Panc1 (cell line): ENCODE data around the gene TRPM1. TPM values are rescaled to one million over a fixed set of nuclear protein-coding genes. Genes with fewer than 3 reads are reported as not detected.

Experiments used
- ATAC-seq: fragments of 200-7000 bp; cut with Tn5 transposase; 2 replicates; pipeline ENCODE4 v1.9.1; 2020; ENCODE audit warnings: mild to moderate bottlenecking, moderate library complexity
- BruUV-seq: library from RNA; stranded (reverse); fragments of 400-500 nt; replicated peaks from 2 replicates; lab custom pipeline; 2021; lab: Mats Ljungman, UMichigan
- CTCF ChIA-PET: fragments of 300-600 bp; sonication (Branson Sonifier 250); formaldehyde crosslinking; loops from one replicate; lab custom pipeline; 2022; ENCODE audit warnings: antibody characterized with exemption; lab: Charles Lee
- POLR2A ChIA-PET: fragments of 300-600 bp; sonication (Branson Sonifier 250); formaldehyde crosslinking; loops from one replicate; lab custom pipeline; 2022; ENCODE audit warnings: antibody characterized with exemption; lab: Charles Lee
- DNase-seq: peaks from one replicate; pipeline ENCODE4 v3.0.0-alpha.2; 2010; ENCODE audit warnings: low read depth, low spot score
- H3K27ac ChIP-seq: 2 replicates; pipeline ENCODE4 v1.5.1; 2011; ENCODE audit warnings: mild to moderate bottlenecking, low read length, inconsistent platforms
- H3K27me3 ChIP-seq: fragments of 200-500 bp; sonication (Bioruptor generic); 2 replicates; pipeline ENCODE4 v1.6.0; 2014; ENCODE audit warnings: low read length, inconsistent platforms; ENCODE audit not compliant: control insufficient read depth, insufficient read depth
- H3K36me3 ChIP-seq: fragments of 200-500 bp; sonication (Bioruptor generic); 2 replicates; pipeline ENCODE4 v1.5.1; 2014; ENCODE audit warnings: inconsistent platforms, mild to moderate bottlenecking, low read length, moderate library complexity; ENCODE audit not compliant: control insufficient read depth, insufficient read depth
- H3K4me1 ChIP-seq: 2 replicates; pipeline ENCODE4 v1.5.1; 2011; ENCODE audit warnings: inconsistent platforms, mild to moderate bottlenecking, low read length, moderate library complexity; ENCODE audit not compliant: control insufficient read depth, insufficient read depth
- H3K4me3 ChIP-seq, 2 experiments: 2 replicates each; pipeline ENCODE4 v1.5.1; 2011 to 2012; ENCODE audit warnings: low read depth in 2 of 2, low read length in 2 of 2, mild to moderate bottlenecking in 2 of 2, inconsistent platforms in 1 of 2, moderate library complexity in 1 of 2
- H3K9me3 ChIP-seq: fragments of 200-500 bp; sonication (Bioruptor generic); 2 replicates; pipeline ENCODE4 v1.5.1; 2014; ENCODE audit warnings: low read depth, mild to moderate bottlenecking, inconsistent platforms, low read length, moderate library complexity; ENCODE audit not compliant: control insufficient read depth, insufficient read depth
- CTCF ChIP-seq: fragments of 450-650 bp; IDR thresholded peaks from 2 replicates; pipeline ENCODE4 v1.5.1; 2017; ENCODE audit warnings: mild to moderate bottlenecking
- POLR2AphosphoS5 ChIP-seq: IDR thresholded peaks from 2 replicates; pipeline ENCODE4 v1.6.1; 2012; ENCODE audit warnings: mild to moderate bottlenecking, low read depth, low read length, moderate library complexity
- REST ChIP-seq, 2 experiments: IDR thresholded peaks; 2 replicates each; pipeline ENCODE4 v1.6.1; 2011 to 2012; ENCODE audit warnings: low read depth in 2 of 2, control low read depth in 1 of 2, low read length in 1 of 2, mild to moderate bottlenecking in 1 of 2, moderate library complexity in 1 of 2; ENCODE audit not compliant: insufficient read depth in 1 of 2
- SIN3A ChIP-seq: IDR thresholded peaks from 2 replicates; pipeline ENCODE4 v1.6.1; 2012; ENCODE audit warnings: low read depth, mild to moderate bottlenecking, low read length, moderate library complexity, borderline replicate concordance; ENCODE audit not compliant: insufficient read depth
- TCF7L2 ChIP-seq: IDR thresholded peaks from 2 replicates; pipeline ENCODE4 v1.6.1; 2011; ENCODE audit warnings: mild to moderate bottlenecking, low read depth, low read length, inconsistent platforms
- in situ Hi-C: cut with HindIII; loops from 2 replicates; pipeline ENCODE4 v1.10.0; 2016; ENCODE audit warnings: low sequenced_read_pairs, low pct_unique_long_range_greater_than_20kb
- intact Hi-C: fragments of 100-400 bp; cut with micrococcal nuclease; formaldehyde crosslinking; loops from one replicate; pipeline ENCODE4 v1.10.0; 2022; ENCODE audit not compliant: unreplicated experiment
- total RNA-seq: library from RNA; stranded (reverse); gene quantifications from one replicate; pipeline ENCODE4 v1.2.1, GENCODE V29; 2021; ENCODE audit not compliant: unreplicated experiment

TRPM1 gene
- total RNA-seq, 1 experiment from 2014 or later = not detected

GRCh38 chr15:31085359-31085758 lies 16.2 kb downstream of the TRPM1 start:
- DNase-seq (no peak), ATAC-seq (no peak)
- in situ Hi-C loops = no loop called here
- no peak overlapping the region for H3K4me3 ChIP-seq
- no peaks in the 10 kb centered on the region for H3K9me3 ChIP-seq
- ChIA-PET POLR2A (no interaction called here), CTCF (no interaction called here)
- no peaks in the 10 kb centered on the region for H3K27me3 ChIP-seq
- H3K36me3 ChIP-seq = no peaks in the 10 kb centered on the region
- BruUV-seq = no TSS peak
- intact Hi-C loops = no loop called here
- TF ChIP-seq POLR2AphosphoS5 = no peak
- TF ChIP-seq CTCF = no peak
- no peak for TF ChIP-seq SIN3A
- TF ChIP-seq REST (IDR thresholded peaks at IDR 0.05; ENCODE audit: insufficient read depth in 1 of 2, low read depth in 2 of 2, low read length in 1 of 2) = no peak
- TF ChIP-seq TCF7L2 = no peak
- H3K4me1 ChIP-seq = peaks cover 6% of the 10 kb centered on the region
- no peak overlapping the region for H3K27ac ChIP-seq

GRCh38 chr15:31084176-31084575 lies 17.3 kb downstream of the TRPM1 start:
- POLR2A ChIA-PET = no interaction called here
- no peaks in the 10 kb centered on the region for H3K9me3 ChIP-seq
- H3K27me3 ChIP-seq = no peaks in the 10 kb centered on the region
- H3K27ac ChIP-seq = no peak overlapping the region
- intact Hi-C loops = no loop called here
- TF ChIP-seq CTCF (no peak), REST (IDR thresholded peaks at IDR 0.05; ENCODE audit: insufficient read depth in 1 of 2, low read depth in 2 of 2, low read length in 1 of 2) (no peak), SIN3A (no peak)
- no TSS peak for BruUV-seq
- CTCF ChIA-PET = no interaction called here
- no peaks in the 10 kb centered on the region for H3K36me3 ChIP-seq
- H3K4me3 ChIP-seq = no peak overlapping the region
- in situ Hi-C loops = no loop called here
- DNase-seq (no peak), ATAC-seq (no peak)
- peaks cover 6% of the 10 kb centered on the region for H3K4me1 ChIP-seq
